Erythroblast (primary cell): ENCODE measurements around the gene HEMGN.

Experiments used
- GATA1 ChIP-seq: IDR thresholded peaks from 2 replicates; pipeline ENCODE4 v1.6.1; 2011; ENCODE audit warnings: low read depth, mild to moderate bottlenecking, control low read depth, low read length, moderate library complexity
- POLR2A ChIP-seq: IDR thresholded peaks from 2 replicates; pipeline ENCODE4 v1.6.1; 2011; ENCODE audit warnings: mild to moderate bottlenecking, low read length

GRCh38 chr9:97964901-97965300, 26.9 kb upstream of the HEMGN start:
- TF ChIP-seq POLR2A (no peak), GATA1 (no peak)
